HG03196 (cell line): ENCODE results near the gene PIERCE2.
"Not testable (repeated sequence)": the region's sequence is repeated elsewhere in the genome, so short reads cannot be mapped to it uniquely, and the experiment has no call there.

Experiments used
- ATAC-seq: cut with Tn5 transposase; IDR thresholded peaks from one replicate; pipeline ENCODE4 v1.9.1; 2021; ENCODE audit not compliant: unreplicated experiment

PIERCE2 gene

DNA sequence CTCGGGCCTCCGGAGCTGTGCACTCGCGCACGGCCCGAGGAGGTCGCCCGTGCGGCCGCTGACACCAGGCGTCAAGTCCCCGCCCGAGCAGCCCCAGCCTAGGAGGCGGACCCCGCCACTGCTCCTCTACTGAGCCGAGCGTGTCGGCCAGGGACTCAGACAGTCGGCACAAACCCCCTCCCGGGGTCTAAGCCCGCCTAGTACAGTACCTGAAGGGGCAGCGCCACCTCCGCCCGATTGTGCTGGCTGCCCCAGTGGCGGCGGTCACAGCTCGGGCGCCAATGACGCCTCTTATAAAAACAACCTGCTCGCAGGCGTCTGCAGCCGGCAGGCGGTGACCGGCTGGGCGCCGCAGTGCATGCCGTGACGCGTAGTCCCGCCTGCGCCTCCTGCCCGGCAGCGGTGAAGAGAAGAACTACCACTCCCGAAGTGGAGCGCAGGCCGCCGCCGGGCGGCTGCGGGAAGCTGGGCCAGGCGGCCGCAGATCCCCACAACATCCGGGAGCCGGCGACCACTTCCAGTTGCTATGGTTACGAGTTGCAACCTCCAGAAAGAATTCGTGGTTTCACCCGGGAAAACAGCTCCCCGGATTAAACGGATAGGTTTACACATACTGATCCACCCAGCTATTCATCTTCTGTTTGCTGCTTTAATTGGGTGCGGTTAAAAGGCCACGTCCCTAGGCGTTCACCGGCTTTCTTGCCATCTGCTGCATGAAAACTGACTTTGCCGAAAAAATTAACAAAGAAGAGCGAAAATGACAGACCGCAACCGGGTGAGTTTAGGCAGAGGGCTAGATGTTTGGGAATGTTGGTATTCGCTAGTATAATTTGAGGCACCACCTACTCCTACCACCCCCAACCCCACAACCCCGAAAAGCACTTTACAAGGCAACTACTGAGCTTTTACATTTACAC lies at the start of gene PIERCE2, which contains the start of gene CCPG1:
PIERCE2 (plus strand) TSS at position 484 of the 917 bp plus-strand sequence; CDS start at position 758, 274 bp downstream.
CCPG1 (minus strand) TSS at position 348 of the 917 bp plus-strand sequence. CDS start 18,935 bp downstream, outside the sequence.
- peak; percentile 96 for ATAC-seq

GRCh38 chr15:55360256-55360655 lies 48.0 kb upstream of the PIERCE2 start:
- no peak for ATAC-seq

DNA sequence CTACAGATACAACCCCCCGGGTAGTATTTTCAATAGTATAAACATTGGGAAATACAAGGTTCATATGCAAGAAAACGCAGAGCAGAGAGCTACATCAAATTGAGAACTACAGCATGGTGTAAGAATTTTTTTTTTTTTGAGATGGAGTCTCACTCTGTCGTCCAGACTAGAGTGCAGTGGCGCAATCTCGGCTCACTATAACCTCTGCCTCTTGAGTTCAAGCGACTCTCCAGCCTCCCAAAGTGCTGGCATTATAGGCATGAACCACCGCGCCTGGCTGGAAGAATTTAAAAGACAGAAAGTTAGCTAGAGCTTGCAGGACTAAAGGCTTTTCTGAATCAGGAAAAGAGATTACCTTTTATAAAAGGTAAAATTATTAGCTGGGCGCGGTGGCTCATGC lies 47.2 kb upstream of the PIERCE2 start:
- ATAC-seq, result no peak

GRCh38 chr15:55362641-55363040 lies 45.7 kb upstream of the PIERCE2 start:
- no peak for ATAC-seq

GRCh38 chr15:55366981-55367380 lies 41.3 kb upstream of the PIERCE2 start:
- no peak for ATAC-seq

DNA sequence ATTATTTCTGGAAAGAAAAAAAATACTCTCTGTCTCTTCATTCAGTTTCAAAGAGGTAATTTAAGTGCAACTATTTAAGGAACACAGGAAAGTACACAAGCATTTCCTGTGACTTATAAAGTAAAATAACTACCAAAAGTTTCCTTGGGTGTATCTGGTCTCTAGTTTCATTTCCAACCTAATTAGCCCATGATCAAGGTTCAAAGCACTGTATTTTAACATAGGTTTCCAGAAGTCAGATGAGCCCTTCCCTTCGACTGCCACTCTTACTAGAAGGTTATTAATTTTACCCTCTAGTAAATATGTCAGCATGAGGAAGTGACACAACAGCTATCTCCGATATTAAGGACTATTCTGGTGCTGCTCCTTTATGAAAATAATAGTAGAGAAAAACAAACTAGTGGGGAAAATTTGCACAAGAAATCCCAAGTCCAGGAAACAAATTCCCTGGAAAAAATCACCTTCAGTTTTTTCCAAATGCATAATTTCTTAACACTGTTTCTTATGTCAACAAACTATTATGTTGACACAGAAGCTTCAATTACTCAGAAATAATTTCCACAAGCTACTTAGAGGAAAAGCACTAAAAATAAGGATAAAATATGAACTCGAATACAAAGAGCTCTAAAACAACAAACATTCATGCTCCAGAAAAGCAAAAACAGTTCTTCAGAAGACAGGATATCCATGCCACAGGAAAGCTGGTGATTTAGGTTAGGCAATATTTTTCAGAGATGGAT lies 35.4 kb upstream of the PIERCE2 start:
- ATAC-seq, result no peak

GRCh38 chr15:55379095-55379494 lies 29.2 kb upstream of the PIERCE2 start:
- ATAC-seq, result no peak

- ATAC-seq, result no peak
Measured at GRCh38 chr15:55381595-55381994, 26.7 kb upstream of the PIERCE2 start.

DNA sequence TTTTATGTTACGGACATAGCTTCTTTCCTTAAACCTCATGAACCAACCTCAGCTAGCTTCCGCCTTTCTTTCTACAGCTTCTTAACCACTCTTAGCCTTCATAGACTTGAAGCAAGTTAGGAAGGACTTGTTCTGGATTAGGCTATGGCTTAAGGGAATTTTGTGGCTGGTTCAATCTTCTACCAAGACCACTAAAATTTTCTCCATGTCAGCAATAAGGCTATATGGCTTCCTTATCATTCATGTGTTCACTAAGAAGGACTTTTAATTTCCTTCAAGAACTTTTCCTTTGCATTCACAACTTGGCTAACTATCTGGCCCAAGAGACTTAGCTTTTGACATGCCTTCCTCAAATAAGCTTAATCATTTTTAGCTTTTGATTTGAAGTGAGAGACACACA lies 24.6 kb upstream of the PIERCE2 start:
- no peak for ATAC-seq

DNA sequence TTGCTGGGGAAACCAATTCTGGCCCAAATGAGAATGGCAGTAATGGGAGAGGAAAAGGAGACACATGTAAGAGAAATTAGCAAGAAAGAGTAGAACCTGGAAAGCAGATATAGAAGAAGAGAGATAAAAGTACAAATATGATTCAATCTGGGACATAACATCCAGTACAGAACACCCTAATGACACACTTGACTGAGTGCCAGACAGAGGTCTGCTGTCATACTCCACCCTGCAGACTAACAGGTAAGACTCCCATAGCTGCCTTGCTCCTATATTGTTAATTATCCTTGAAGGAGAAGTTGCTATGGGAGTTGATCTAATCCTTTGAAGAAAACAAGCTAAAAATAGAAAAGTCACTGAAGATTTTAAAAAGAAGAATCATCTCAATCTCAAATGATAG lies 21.3 kb upstream of the PIERCE2 start:
- no peak for ATAC-seq

- no peak for ATAC-seq
Measured at GRCh38 chr15:55389264-55389607, 19.1 kb upstream of the PIERCE2 start.

- ATAC-seq, result no peak
Measured at GRCh38 chr15:55394694-55395093, 13.6 kb upstream of the PIERCE2 start.

- no peak for ATAC-seq
Measured at GRCh38 chr15:55398243-55398642, 10.1 kb upstream of the PIERCE2 start.

DNA sequence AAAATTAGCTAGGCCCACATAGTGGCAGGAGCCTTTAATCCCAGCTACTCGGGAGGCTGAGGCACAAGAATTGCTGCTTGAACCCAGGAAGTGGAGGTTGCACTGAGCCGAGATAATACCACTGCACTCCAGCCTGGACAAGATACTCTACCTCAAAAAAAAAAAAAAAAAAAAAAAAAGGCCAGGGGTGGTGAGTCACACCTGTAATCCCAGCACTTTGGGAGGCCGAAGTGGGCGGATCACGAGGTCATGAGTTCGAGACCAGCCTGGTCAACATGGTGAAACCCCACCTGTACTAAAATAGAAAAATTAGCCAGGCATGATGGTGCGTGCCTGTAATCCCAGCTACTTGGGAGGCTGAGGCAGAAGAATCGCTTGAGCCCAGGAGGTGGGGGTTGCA lies 8.2 kb upstream of the PIERCE2 start:
- not testable (repeated sequence) for ATAC-seq

GRCh38 chr15:55401786-55402246 lies 6.5 kb upstream of the PIERCE2 start:
- ATAC-seq, result no peak

DNA sequence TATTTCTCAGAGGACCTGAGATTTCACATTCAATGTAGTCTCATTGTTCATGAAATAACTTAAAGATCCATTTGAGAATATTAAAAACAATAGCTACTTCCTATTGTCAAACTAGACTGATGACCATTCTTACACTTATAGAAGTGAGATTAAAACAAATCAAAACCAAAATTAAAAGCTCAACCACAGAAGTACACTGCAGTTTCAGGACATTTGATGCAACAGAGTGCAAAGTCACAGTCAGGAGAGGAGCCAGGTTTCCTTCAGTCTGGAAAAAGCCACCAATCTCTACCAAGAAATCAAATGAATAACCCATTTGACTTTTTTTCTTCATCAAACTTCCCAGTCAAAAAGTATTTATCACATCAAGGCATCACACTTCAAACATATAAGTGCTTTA lies 5.6 kb upstream of the PIERCE2 start:
- peak; percentile 40 for ATAC-seq

GRCh38 chr15:55403531-55403930 lies 4.8 kb upstream of the PIERCE2 start:
- ATAC-seq, result no peak

- ATAC-seq, result no peak
Measured at GRCh38 chr15:55407498-55408011, 740 bp upstream of the PIERCE2 start.

DNA sequence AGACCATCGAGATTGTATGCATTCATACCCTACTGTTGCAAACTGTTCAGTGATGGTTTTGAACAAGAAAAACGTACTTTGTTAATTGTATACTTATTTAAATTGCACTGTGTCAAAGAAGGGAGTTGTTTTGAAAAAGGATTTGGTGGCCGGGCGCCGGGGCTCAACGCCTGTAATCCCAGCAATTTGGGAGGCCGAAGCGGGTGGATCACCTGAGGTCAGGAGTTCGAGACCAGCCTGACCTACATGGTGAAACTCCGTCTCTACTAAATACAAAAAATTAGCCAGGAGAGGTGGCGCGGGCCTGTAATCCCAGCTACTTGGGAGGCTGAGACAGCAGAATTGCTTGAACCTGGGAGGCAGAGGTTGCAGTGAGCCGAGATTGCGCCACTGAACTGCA lies 681 bp downstream of the PIERCE2 start:
- not testable (repeated sequence) for ATAC-seq

DNA sequence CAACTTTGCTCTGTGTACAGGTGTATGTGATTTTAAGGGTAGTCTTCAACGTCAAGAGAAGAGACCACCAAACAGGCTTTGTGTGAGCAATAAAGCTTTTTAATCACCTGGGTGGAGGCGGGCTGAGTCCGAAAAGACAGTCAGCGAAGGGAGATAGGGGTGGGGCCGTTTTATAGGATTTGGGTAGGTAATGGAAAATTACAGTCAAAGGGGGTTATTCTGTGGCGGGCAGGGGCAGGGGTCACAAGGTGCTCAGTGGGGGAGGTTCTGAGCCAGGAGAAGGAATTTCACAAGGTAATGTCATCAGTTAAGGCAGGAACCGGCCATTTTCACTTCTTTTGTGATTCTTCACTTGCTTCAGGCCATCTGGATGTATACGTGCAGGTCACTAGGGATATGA lies 9.4 kb downstream of the PIERCE2 start:
- not testable (repeated sequence) for ATAC-seq

- no peak for ATAC-seq
Measured at GRCh38 chr15:55420171-55420866, 12.0 kb downstream of the PIERCE2 start.
